ENCODE measurements around the gene PLN.

PLN gene

DNA sequence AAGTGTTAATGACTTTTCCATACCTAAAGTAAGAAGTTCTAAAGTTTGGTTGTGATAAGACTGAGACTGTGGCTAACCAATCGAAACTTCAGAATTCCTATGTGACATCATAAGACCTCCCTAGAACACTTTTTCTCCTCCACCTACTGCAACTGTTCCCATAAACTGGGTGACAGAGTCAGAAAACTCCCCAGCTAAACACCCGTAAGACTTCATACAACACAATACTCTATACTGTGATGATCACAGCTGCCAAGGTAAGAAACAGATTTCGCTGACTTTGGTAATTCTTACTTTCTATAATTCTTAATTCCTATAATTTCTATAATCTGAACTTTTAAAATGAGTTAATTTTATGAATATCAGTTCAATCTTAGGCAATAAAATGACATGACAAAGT is at the start of gene PLN:
TSS of gene PLN (plus strand) at position 161 of the 400 bp plus-strand sequence. CDS start 10,626 bp downstream, outside the sequence.
- no peak for DNase-seq (ENCODE audit: low read depth)

DNA sequence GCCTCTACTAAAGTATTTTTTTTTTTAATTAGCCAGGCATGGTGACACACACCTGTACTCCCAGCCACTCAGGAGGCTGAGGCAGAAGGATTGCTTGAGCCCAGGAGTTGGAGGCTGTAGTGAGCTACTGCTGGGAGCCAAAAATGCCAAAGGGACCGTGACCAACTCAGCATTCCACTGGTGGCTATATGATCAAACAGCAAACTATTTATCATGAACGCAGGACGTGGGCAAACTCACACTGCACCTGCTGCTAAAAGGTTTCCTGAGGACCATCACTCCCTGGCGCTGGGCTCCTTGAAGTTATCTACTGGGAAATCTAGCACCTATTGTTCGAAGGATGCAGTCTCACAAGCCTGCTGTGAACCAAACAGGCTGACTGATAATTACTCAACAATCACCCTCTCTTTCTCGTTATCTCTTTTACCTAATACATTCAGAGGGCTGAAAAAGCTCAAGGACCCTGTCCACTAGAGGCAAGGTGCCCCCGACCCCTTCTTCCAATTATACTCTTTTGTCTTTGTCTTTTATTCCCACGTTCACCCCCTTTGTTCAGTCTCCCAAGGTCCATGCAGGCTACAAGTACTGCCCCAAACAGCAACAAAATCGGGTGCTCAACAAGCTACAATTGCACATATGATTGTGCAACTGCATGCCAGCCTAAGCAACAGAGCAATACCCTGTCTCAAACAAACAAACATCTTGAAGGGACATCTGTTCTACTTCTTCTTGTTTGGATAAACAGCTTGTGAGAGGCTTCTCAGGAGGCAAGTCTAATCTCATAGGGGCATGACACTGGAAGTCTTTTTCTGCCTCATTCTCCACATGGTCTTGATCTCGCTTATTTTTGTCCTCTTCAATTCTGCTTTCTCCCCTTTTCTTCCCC is 47.7 kb upstream of the PLN start:
- no peak for DNase-seq (ENCODE audit: low read depth)

GRCh38 chr6:118501099-118501498 is 47.0 kb upstream of the PLN start:
- DNase-seq (ENCODE audit: low read depth), result no peak

DNA sequence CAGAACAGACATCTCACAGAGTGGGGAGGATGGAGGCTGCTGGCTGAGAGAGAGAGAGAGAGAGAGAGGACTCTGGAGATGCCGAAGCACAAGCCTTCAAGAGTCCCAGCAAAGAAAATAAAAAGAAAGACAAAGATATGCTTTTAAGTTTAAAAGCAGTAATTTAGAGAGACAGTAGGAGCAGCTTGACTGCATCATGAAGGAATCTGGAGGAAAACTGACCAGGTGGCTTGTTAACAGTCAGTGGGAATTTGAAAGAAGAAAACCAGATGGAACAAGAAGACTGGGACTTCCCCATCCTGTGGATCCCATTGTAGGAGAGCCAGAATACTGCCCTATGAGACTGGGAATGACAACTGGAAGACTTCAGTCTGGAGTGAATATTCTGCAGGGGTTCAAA is 46.3 kb upstream of the PLN start:
- no peak for DNase-seq (ENCODE audit: low read depth)

DNA sequence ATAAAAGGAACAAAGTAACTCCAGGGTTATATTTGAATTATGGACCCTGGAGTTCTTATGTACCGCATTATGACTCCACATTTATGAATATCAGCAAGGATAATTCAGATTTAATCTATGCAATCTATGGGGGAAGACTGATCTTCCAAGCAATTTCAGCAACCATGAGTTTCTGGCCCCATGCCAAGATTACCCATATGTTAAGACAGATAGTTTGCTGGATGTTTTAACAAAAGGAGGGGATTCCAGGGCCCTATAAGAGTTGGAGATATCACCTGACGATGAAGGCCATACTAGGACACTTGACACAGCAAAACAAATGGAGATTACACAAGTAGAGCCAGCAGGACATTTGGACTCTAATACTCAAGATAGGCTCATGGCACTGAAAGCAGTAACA is 45.9 kb upstream of the PLN start:
- no peak for DNase-seq (ENCODE audit: low read depth)

DNA sequence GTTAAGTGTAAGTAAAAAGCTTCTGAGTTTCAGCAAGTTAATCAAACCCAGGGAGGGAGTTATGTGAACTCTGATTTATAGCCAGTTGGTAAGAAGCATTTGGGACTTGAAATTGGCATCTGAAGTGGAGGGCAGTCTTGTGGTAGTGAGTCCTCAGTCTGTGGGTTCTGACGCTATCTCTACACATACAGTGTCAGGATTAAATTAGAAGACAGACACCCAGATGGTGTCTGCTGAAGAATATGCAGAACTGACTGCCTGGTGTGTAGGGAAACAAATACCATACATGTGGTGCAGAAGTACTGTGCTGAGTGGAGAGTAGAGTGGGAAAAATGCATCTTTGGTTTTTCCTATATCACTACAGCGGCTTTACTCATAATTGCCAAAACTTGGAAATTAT is 43.5 kb upstream of the PLN start:
- no peak for DNase-seq (ENCODE audit: low read depth)

DNA sequence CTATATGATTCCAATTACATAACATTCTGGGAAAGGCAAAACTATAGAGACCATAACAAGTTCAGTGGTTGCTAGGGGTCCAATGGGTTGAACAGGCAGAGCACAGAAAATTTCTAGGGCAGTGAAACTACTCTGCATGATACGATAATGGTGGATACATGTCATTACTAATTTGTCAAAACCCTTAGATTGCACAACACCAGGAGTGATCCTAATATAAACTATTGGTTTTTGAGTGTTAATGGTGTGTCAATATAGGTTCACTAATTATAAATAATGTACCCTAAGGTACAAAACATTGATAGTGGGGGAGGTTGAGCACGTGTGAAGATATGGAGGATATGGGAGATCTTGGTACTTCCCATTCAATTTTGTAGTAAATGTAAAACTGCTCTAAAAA is 42.4 kb upstream of the PLN start:
- no peak for DNase-seq (ENCODE audit: low read depth)

GRCh38 chr6:118506071-118506638 is 41.9 kb upstream of the PLN start:
- DNase-seq (ENCODE audit: low read depth), result no peak

- no peak for DNase-seq (ENCODE audit: low read depth)
These were observed 40.5 kb upstream of the PLN start for GRCh38 chr6:118507636-118508035.

DNA sequence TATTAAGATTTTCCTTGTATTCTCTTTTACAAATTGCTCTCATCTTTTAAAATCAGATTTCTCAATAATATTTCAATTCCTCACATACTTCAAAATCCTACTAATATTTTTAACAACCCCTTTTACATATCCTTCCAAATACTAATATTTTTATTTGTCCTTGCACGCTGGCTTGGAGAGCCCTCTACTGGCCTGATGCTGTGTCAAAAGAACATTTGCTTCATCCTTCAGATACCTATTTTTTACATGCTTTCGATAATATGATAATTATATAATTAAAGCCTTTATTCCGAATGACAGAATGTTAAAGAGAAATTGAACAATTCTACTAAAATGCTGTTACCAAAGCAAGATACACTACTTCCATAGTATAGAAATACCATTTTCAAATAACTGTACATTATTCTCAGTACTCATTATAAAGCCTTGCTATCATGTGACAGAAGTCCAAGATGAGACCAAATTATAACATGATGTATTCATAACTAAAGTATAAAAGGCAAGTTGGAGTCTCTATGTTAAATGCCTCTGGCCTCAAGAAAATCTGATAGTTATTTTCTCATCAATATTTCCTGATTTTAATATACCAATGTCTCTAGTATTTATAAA is 39.0 kb upstream of the PLN start:
- no peak for DNase-seq (ENCODE audit: low read depth)

DNA sequence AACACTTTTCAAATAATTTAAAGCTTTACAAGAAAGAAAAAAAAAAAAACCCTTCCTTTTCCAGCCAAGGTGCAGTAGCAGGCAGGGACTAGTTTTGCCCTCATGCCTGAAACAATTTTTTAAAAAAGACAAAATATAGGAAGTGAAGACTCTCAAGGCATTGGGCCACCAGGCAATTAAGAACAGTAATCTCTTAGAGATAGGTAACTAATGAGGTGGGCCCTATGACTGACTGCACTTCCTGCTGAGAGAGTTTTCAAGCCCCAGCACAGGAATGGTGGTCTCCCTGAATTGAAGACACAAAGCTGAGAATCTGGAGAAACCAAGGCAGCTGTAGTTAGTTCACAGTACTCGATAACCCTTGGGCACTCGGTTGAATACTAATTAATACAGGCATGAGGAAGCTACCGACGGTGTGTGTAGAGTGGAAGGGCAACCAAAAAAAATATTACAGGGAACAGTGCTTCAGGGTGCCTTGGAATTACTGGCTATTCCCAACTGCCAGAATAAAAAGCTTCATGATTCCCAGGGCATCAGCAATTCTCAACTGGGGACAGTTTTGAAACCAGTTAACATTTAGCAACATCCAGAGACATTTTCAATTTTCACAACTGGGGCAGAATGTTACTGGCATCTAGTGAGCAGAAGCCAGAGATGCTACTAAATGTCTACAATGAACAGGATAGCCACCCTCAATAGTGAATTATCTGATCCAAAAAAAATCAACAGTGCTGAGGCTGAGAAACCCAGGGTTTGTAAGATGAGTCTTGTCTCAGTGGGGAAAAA is 36.0 kb upstream of the PLN start:
- DNase-seq (ENCODE audit: low read depth), result no peak

DNA sequence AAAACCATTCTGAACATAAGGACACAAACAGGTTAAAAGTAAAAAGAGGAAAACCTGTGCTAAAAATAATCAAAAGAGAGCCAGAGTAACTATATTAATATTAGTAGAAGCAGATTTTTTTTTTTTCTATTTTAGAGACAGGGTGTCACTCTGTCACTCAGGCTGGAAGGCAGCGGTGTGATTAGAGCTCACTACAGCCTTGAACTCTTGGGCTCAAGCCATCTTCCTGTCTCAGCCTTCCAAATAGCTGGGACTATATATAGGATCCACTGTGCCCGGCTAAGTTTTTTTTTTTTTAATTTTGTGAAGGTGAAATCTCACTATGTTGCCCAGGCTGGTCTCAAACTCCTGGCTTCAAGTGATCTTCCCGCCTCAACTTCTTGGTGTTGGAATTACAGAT is 33.4 kb upstream of the PLN start:
- no peak for DNase-seq (ENCODE audit: low read depth)

DNA sequence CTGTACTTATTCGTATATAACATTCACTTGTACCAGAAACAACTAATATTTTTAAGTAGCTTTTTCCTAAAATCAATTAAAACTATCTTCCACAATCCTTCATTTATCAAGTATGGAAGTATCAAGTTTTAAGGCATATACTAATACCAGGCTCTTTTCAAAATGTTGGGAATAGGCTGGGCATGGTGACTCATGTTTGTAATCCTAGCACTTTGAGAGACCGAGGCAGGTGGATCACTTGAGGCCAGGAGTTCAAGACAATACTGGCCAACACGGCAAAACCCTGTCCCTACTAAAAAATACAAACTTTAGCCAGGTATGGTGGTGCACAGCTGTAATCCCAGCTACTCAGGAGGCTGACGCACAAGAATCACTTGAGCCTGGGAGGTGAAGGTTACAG is 25.7 kb upstream of the PLN start:
- DNase-seq (ENCODE audit: low read depth), result no peak

- DNase-seq (ENCODE audit: low read depth), result no peak
These were observed 24.9 kb upstream of the PLN start for GRCh38 chr6:118523216-118523615.

DNA sequence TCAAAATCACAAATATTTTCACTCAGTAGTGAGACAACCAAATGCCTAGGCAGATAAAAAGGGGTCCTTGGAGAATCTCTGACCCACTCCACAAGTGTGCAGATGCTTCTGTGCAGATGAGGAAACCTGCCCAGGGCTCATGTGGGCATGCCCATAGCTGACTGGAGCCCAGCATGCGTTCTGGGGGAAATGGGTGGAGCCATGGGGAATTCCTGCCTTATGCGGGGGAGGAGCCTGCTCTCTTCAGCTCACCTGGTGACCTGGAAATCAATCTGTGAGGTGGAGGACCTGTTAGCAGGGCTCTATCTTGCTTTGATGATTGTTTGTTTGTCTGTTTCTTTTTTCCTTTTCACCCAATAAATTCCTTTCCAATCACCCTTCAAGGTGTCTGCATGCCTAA is 23.4 kb upstream of the PLN start:
- DNase-seq (ENCODE audit: low read depth), result no peak

- DNase-seq (ENCODE audit: low read depth), result no peak
These were observed 21.9 kb upstream of the PLN start for GRCh38 chr6:118525913-118526780.

- no peak for DNase-seq (ENCODE audit: low read depth)
These were observed 20.0 kb upstream of the PLN start for GRCh38 chr6:118528129-118528528.

GRCh38 chr6:118529756-118530155 is 18.3 kb upstream of the PLN start:
- no peak for DNase-seq (ENCODE audit: low read depth)

DNA sequence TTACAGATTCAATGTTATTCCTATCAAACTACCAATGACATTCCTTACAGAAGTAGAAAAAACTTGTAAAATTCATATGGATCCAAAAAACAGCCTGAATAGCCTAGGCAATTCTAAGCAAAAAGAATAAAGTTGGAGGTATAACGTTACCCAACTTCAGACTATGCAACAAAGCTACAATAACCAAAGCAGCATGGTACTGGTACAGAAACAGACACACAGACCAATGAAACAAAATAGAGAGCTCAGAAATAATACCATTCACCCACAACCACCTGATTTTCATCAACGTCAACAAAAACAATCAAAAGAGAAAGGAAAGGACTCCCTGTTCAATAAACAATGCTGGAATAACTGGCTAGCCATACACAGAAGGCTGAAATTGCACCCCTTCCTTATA is 17.2 kb upstream of the PLN start:
- DNase-seq (ENCODE audit: low read depth), result no peak

DNA sequence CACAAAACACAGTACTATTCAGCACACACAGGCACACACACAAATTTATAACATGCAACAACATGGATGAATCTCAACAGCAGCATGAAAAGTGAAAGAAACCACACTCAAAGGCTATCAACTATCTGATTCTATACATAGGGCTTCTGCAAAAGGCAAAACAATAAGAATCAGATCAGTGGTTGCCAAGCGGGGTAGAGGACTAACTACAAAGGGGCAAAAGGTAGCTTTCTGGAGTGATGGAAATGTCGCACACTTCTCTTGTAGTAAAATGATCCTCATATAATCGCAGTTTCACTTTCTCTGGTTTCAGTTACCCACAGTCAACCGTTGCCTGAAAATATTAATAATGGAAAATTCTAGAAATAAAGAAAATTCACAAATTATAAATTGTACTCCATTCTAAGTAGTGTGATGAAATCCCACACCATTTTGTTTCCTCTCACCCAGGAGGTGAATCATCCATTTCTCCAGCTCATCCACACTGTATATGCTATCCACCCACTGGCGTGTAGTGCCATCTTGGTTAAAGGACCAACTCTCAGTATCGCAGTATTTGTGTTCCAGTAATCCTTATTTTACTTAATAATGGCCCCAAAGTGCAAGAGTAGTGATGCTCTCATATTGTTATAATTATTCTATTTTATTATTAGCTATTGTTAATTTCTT is 12.8 kb upstream of the PLN start:
- DNase-seq (ENCODE audit: low read depth), result no peak

DNA sequence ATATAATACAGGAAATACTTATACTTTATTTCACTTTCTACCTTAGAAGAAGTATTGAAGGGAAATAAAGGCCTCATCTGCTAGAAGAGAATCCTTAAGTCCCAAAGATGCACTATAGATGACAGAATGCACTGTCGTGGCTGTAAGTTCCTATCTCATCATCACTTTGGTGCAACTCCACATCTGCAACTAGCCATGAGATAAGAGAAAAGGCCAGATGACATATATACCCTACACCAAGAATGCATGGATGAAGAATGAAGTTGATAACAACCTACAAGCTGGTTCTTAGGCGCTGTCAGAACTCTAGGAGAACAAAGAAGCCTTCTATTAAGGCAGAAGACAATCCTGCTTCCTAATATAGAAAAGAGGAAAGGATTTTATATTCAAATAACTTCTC is 11.6 kb upstream of the PLN start:
- DNase-seq (ENCODE audit: low read depth), result no peak

Data from CMK (cell line).